Liver (tissue), 3 donors: ENCODE results near the gene SLC9A3.

Experiments used
- CTCF ChIP-seq: fragments of 150-350 bp; IDR thresholded peaks from 2 replicates; pipeline ENCODE4 v1.5.1; 2017; ENCODE audit warnings: improper control_type of control experiment, low read depth, low read length; ENCODE audit not compliant: missing input control
- GABPA ChIP-seq, 2 donors: IDR thresholded peaks in 1 of 2; conservative IDR thresholded peaks in 1 of 2; 2 replicates each; pipeline ENCODE4 v1.6.1; 2016; ENCODE audit warnings: antibody characterized with exemption in 2 of 2, mild to moderate bottlenecking in 1 of 2, moderate library complexity in 1 of 2
- JUND ChIP-seq, 2 donors: IDR thresholded peaks; 2 replicates each; pipeline ENCODE4 v1.6.1; 2016; ENCODE audit warnings: antibody characterized with exemption in 2 of 2
- MAX ChIP-seq: IDR thresholded peaks from 2 replicates; pipeline ENCODE4 v1.6.1; 2016; ENCODE audit warnings: antibody characterized with exemption
- NR2F2 ChIP-seq: IDR thresholded peaks from 2 replicates; pipeline ENCODE4 v1.6.1; 2016; ENCODE audit warnings: antibody characterized with exemption
- REST ChIP-seq: IDR thresholded peaks from 2 replicates; pipeline ENCODE4 v1.6.1; 2016; ENCODE audit warnings: antibody characterized with exemption, mild to moderate bottlenecking
- RXRA ChIP-seq, 2 donors: IDR thresholded peaks; 2 replicates each; pipeline ENCODE4 v1.6.1; 2017 to 2018; ENCODE audit warnings: antibody characterized with exemption in 2 of 2, mild to moderate bottlenecking in 1 of 2
- TAF1 ChIP-seq: conservative IDR thresholded peaks from 2 replicates; pipeline ENCODE4 v1.6.1; 2016; ENCODE audit warnings: antibody characterized with exemption, mild to moderate bottlenecking
- YY1 ChIP-seq: IDR thresholded peaks from 2 replicates; pipeline ENCODE4 v1.6.1; 2016; ENCODE audit warnings: antibody characterized with exemption, mild to moderate bottlenecking
- donor health status: healthy.
- donor health status: healthy.

GRCh38 chr5:439636-440035 lies 84.6 kb downstream of the SLC9A3 start:
- TF ChIP-seq CTCF (no peak), YY1 (no peak), TAF1 (no peak), GABPA (IDR thresholded peaks at IDR 0.05 in 1 of 2, conservative IDR thresholded peaks at IDR 0.05 in 1 of 2) (no peak), NR2F2 (no peak), RXRA (IDR thresholded peaks at IDR 0.05) (no peak), MAX (no peak), JUND (IDR thresholded peaks at IDR 0.05) (no peak), REST (no peak)
